ENCODE data around the gene CCDC116.

- TF ChIP-seq, protein P1, sequence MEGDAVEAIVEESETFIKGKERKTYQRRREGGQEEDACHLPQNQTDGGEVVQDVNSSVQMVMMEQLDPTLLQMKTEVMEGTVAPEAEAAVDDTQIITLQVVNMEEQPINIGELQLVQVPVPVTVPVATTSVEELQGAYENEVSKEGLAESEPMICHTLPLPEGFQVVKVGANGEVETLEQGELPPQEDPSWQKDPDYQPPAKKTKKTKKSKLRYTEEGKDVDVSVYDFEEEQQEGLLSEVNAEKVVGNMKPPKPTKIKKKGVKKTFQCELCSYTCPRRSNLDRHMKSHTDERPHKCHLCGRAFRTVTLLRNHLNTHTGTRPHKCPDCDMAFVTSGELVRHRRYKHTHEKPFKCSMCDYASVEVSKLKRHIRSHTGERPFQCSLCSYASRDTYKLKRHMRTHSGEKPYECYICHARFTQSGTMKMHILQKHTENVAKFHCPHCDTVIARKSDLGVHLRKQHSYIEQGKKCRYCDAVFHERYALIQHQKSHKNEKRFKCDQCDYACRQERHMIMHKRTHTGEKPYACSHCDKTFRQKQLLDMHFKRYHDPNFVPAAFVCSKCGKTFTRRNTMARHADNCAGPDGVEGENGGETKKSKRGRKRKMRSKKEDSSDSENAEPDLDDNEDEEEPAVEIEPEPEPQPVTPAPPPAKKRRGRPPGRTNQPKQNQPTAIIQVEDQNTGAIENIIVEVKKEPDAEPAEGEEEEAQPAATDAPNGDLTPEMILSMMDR (conservative IDR thresholded peaks at IDR 0.05) = peak; percentile 88
- no peak for TF ChIP-seq ZFX (IDR thresholded peaks at IDR 0.05)
Measured at GRCh38 chr22:21646608-21647590, 14.3 kb downstream of the CCDC116 start.
